ENCODE measurements around the gene MAB21L4.
"Not testable (repeated sequence)": the region's sequence is repeated elsewhere in the genome, so short reads cannot be mapped to it uniquely, and the experiment has no call there.

The MAB21L4 gene

GRCh38 chr2:240850756-240851077 is 45.2 kb downstream of the MAB21L4 start:
- Histone ChIP-seq H3K27me3 (no peaks in the 10 kb centered on the region), H3K4me3 (ENCODE audit: low read depth, low read length) (no peak overlapping the region), H3K4me1 (no peaks in the 10 kb centered on the region), H3K9me3 (no peaks in the 10 kb centered on the region), H3K36me3 (no peaks in the 10 kb centered on the region)
- no peak for DNase-seq
- TF ChIP-seq CTCF (IDR thresholded peaks at IDR 0.05; ENCODE audit: low read depth, low read length), result no peak

- H3K36me3 ChIP-seq, result no peaks in the 10 kb centered on the region
- DNase-seq, result no peak
- H3K4me1 ChIP-seq, result no peaks in the 10 kb centered on the region
- no peaks in the 10 kb centered on the region for H3K9me3 ChIP-seq
- no peak overlapping the region for H3K4me3 ChIP-seq (ENCODE audit: low read depth, low read length)
- no peaks in the 10 kb centered on the region for H3K27me3 ChIP-seq
- no peak for TF ChIP-seq CTCF (IDR thresholded peaks at IDR 0.05; ENCODE audit: low read depth, low read length)
Observed at GRCh38 chr2:240850026-240850425, 45.9 kb downstream of the MAB21L4 start.

GRCh38 chr2:240848900-240849680 is 46.9 kb downstream of the MAB21L4 start:
- no peak for DNase-seq
- no peaks in the 10 kb centered on the region for H3K4me1 ChIP-seq
- no peaks in the 10 kb centered on the region for H3K9me3 ChIP-seq
- H3K27me3 ChIP-seq, result no peaks in the 10 kb centered on the region
- no peak overlapping the region for H3K4me3 ChIP-seq (ENCODE audit: low read depth, low read length)
- no peak for TF ChIP-seq CTCF (IDR thresholded peaks at IDR 0.05; ENCODE audit: low read depth, low read length)
- no peaks in the 10 kb centered on the region for H3K36me3 ChIP-seq

GRCh38 chr2:240847817-240848216 is 48.1 kb downstream of the MAB21L4 start:
- no peak overlapping the region for H3K4me3 ChIP-seq (ENCODE audit: low read depth, low read length)
- no peaks in the 10 kb centered on the region for H3K27me3 ChIP-seq
- no peaks in the 10 kb centered on the region for H3K4me1 ChIP-seq
- no peaks in the 10 kb centered on the region for H3K9me3 ChIP-seq
- H3K36me3 ChIP-seq, result no peaks in the 10 kb centered on the region
- no peak for DNase-seq
- no peak for TF ChIP-seq CTCF (IDR thresholded peaks at IDR 0.05; ENCODE audit: low read depth, low read length)

GRCh38 chr2:240846873-240847595 is 48.9 kb downstream of the MAB21L4 start:
- TF ChIP-seq CTCF (IDR thresholded peaks at IDR 0.05; ENCODE audit: low read depth, low read length), result no peak
- Histone ChIP-seq H3K9me3 (no peaks in the 10 kb centered on the region), H3K4me3 (ENCODE audit: low read depth, low read length) (no peak overlapping the region), H3K4me1 (no peaks in the 10 kb centered on the region), H3K36me3 (no peaks in the 10 kb centered on the region), H3K27me3 (no peaks in the 10 kb centered on the region)
- no peak for DNase-seq

GRCh38 chr2:240846309-240846708 is 49.6 kb downstream of the MAB21L4 start:
- not testable (repeated sequence) for H3K27me3 ChIP-seq; H3K36me3 ChIP-seq; H3K9me3 ChIP-seq; H3K4me3 ChIP-seq (ENCODE audit: low read depth, low read length); DNase-seq; H3K4me1 ChIP-seq

Data from BE2C (cell line).